HCT116 (cell line): ENCODE data around the gene NUP133. TPM values are rescaled to one million over a fixed set of nuclear protein-coding genes. Genes with fewer than 3 reads are reported as not detected.

Experiments used
- ATAC-seq: fragments of 200-7000 bp; cut with Tn5 transposase; 2 replicates; pipeline ENCODE4 v1.9.1; 2020; ENCODE audit warnings: mild to moderate bottlenecking, moderate library complexity
- BruUV-seq: library from RNA; stranded (reverse); fragments of 400-500 nt; replicated peaks from 2 replicates; lab custom pipeline; 2021; lab: Mats Ljungman, UMichigan
- CTCF ChIA-PET: fragments of 300-600 bp; sonication (Branson Sonifier 250); formaldehyde crosslinking; loops from one replicate; lab custom pipeline; 2021; ENCODE audit warnings: antibody characterized with exemption; lab: Charles Lee
- POLR2A ChIA-PET: fragments of 300-600, 350-600 bp; sonication (Branson Sonifier 250); formaldehyde crosslinking; loops from one replicate; lab custom pipeline; 2021; ENCODE audit warnings: antibody characterized with exemption; lab: Charles Lee
- RAD21 ChIA-PET, 2 experiments: fragments of 300-600 bp; sonication (Branson Sonifier 250); formaldehyde crosslinking; loops; one replicate each; lab custom pipeline; 2023; ENCODE audit warnings: low total read pairs in 2 of 2; ENCODE audit not compliant: uncharacterized antibody in 2 of 2, unreplicated experiment in 2 of 2, low non-redundant PET in 1 of 2; lab: Charles Lee
- DNase-seq: peaks from one replicate; pipeline ENCODE4 v3.0.0-alpha.2; 2010; ENCODE audit warnings: low read depth, low spot score
- H2AFZ ChIP-seq: fragments of 200-600 bp; shearing (Covaris generic), sonication (generic); 2 replicates; pipeline ENCODE4 v1.6.1; 2017; ENCODE audit warnings: low read depth, mixed run types, mixed read lengths, antibody characterized with exemption, low read length; ENCODE audit not compliant: poor library complexity, severe bottlenecking
- H3K27ac ChIP-seq: 2 replicates; pipeline ENCODE4 v1.5.1; 2012; ENCODE audit warnings: low read depth, low read length
- H3K27me3 ChIP-seq: fragments of 200-600 bp; sonication (generic); 2 replicates; pipeline ENCODE4 v1.6.1; 2016; ENCODE audit warnings: mixed run types, low read length, mixed read lengths; ENCODE audit not compliant: insufficient read depth
- H3K36me3 ChIP-seq, 2 experiments: fragments of 200-500 bp in 1 of 2; fragments of 200-600 bp in 1 of 2; sonication (Bioruptor generic) in 1 of 2; sonication (generic) in 1 of 2; 2 replicates each; pipeline versions ENCODE4 v1.5.1 to v1.6.1; 2014 to 2016; ENCODE audit warnings: low read length in 2 of 2, inconsistent platforms in 1 of 2, mixed read lengths in 1 of 2, mixed run types in 1 of 2; ENCODE audit not compliant: insufficient read depth in 2 of 2, control insufficient read depth in 1 of 2
- H3K4me1 ChIP-seq, 2 experiments: fragments of 200-600 bp in 1 of 2; sonication (generic) in 1 of 2; 2 replicates each; pipeline versions ENCODE4 v1.5.1 to v1.6.1; 2012 to 2017; ENCODE audit warnings: low read length in 2 of 2, inconsistent platforms in 1 of 2, mild to moderate bottlenecking in 1 of 2, mixed read lengths in 1 of 2, mixed run types in 1 of 2, moderate library complexity in 1 of 2; ENCODE audit not compliant: insufficient read depth in 2 of 2, control insufficient read depth in 1 of 2
- H3K4me2 ChIP-seq: fragments of 200-600 bp; sonication (generic); 2 replicates; pipeline ENCODE4 v1.6.1; 2017; ENCODE audit warnings: mixed run types, low read length, mixed read lengths
- H3K4me3 ChIP-seq, 2 experiments: fragments of 200-600 bp in 1 of 2; sonication (generic) in 1 of 2; replicated peaks in 1 of 2; 2 replicates each; pipeline ENCODE4 v1.5.1; 2011 to 2016; ENCODE audit warnings: low read length in 2 of 2, control low read depth in 1 of 2, low read depth in 1 of 2, mild to moderate bottlenecking in 1 of 2, mixed read lengths in 1 of 2, mixed run types in 1 of 2
- H3K79me2 ChIP-seq: fragments of 200-600 bp; sonication (generic); 2 replicates; pipeline ENCODE4 v1.6.1; 2017; ENCODE audit warnings: mild to moderate bottlenecking, mixed run types, low read length, moderate library complexity, mixed read lengths; ENCODE audit not compliant: insufficient read depth
- H3K9ac ChIP-seq: fragments of 200-600 bp; sonication (generic); 2 replicates; pipeline ENCODE4 v1.6.1; 2016; ENCODE audit warnings: low read length, mixed read lengths
- H3K9me2 ChIP-seq: fragments of 200-600 bp; sonication (generic), shearing (Covaris generic); 2 replicates; pipeline ENCODE4 v1.6.1; 2017; ENCODE audit warnings: mixed run types, mild to moderate bottlenecking, moderate library complexity; ENCODE audit not compliant: insufficient read depth
- H3K9me3 ChIP-seq, 2 experiments: fragments of 200-500 bp in 1 of 2; fragments of 200-600 bp in 1 of 2; sonication (Bioruptor generic) in 1 of 2; sonication (generic) in 1 of 2; 2 replicates each; pipeline ENCODE4 v1.6.1; 2014 to 2017; ENCODE audit warnings: low read length in 2 of 2, mixed read lengths in 2 of 2, inconsistent platforms in 1 of 2, low read depth in 1 of 2, mild to moderate bottlenecking in 1 of 2, mixed run types in 1 of 2, moderate library complexity in 1 of 2; ENCODE audit not compliant: control insufficient read depth in 1 of 2, insufficient read depth in 1 of 2
- H4K20me1 ChIP-seq: fragments of 200-600 bp; sonication (generic), shearing (Covaris generic); 2 replicates; pipeline ENCODE4 v1.6.1; 2017; ENCODE audit warnings: mixed run types, mild to moderate bottlenecking, moderate library complexity; ENCODE audit not compliant: insufficient read depth
- CBX3 ChIP-seq: IDR thresholded peaks from 2 replicates; pipeline ENCODE4 v1.6.1; 2012; ENCODE audit warnings: low read depth
- EGR1 ChIP-seq: IDR thresholded peaks from 2 replicates; pipeline ENCODE4 v1.6.1; 2012; ENCODE audit warnings: low read depth
- ELF1 ChIP-seq: IDR thresholded peaks from 2 replicates; pipeline ENCODE4 v1.6.1; 2012; ENCODE audit warnings: low read depth, borderline replicate concordance
- EZH2 ChIP-seq: fragments of 200-600 bp; sonication (generic); IDR thresholded peaks from 2 replicates; pipeline ENCODE4 v1.6.1; 2017; ENCODE audit warnings: antibody characterized with exemption, mixed run types
- EZH2phosphoT487 ChIP-seq: fragments of 200-600 bp; IDR thresholded peaks from 2 replicates; pipeline ENCODE4 v1.6.1; 2018; ENCODE audit warnings: antibody characterized with exemption, borderline replicate concordance
- FOSL1 ChIP-seq: IDR thresholded peaks from 2 replicates; pipeline ENCODE4 v1.6.1; 2012; ENCODE audit warnings: low read depth
- JUND ChIP-seq: IDR thresholded peaks from 2 replicates; pipeline ENCODE4 v1.6.1; 2012
- POLR2AphosphoS5 ChIP-seq: IDR thresholded peaks from 2 replicates; pipeline ENCODE4 v1.6.1; 2011; ENCODE audit warnings: mild to moderate bottlenecking, low read depth, low read length, moderate library complexity
- RAD21 ChIP-seq: IDR thresholded peaks from 2 replicates; pipeline ENCODE4 v1.6.1; 2012; ENCODE audit warnings: low read depth, mild to moderate bottlenecking
- SIN3A ChIP-seq: IDR thresholded peaks from 2 replicates; pipeline ENCODE4 v1.6.1; 2012; ENCODE audit warnings: low read depth
- SRF ChIP-seq: IDR thresholded peaks from 2 replicates; pipeline ENCODE4 v1.6.1; 2012; ENCODE audit warnings: low read depth
- TCF7L2 ChIP-seq: IDR thresholded peaks from 2 replicates; pipeline ENCODE4 v1.7.0; 2011; ENCODE audit warnings: borderline replicate concordance, inconsistent platforms; ENCODE audit not compliant: insufficient read depth, insufficient read length; ENCODE audit errors: extremely low read depth
- YY1 ChIP-seq: IDR thresholded peaks from 2 replicates; pipeline ENCODE4 v1.6.1; 2011; ENCODE audit warnings: low read length, low read depth, moderate library complexity, mild to moderate bottlenecking; ENCODE audit not compliant: insufficient replicate concordance; ENCODE audit errors: extremely low read depth
- ZFX ChIP-seq: fragments of 450-650 bp; IDR thresholded peaks from 2 replicates; pipeline ENCODE4 v1.6.1; 2017
- intact Hi-C: fragments of 100-400 bp; cut with micrococcal nuclease; formaldehyde crosslinking; loops from 2 replicates; pipeline ENCODE4 v1.10.0; 2022
- total RNA-seq: library from RNA; stranded (reverse); gene quantifications from one replicate; pipeline ENCODE4 v1.2.1, GENCODE V29; 2021; ENCODE audit not compliant: unreplicated experiment
- TF ChIP-seq, protein P1 (sequence below): IDR thresholded peaks from 2 replicates; pipeline ENCODE4 v1.6.1; 2011; ENCODE audit warnings: mild to moderate bottlenecking, low read length, moderate library complexity; ENCODE audit not compliant: insufficient replicate concordance; ENCODE audit errors: extremely low read depth
- TF ChIP-seq, protein P2 (sequence below), 3 experiments: fragments of 200-600 bp in 1 of 3; sonication (generic) in 1 of 3; IDR thresholded peaks in 2 of 3; conservative IDR thresholded peaks in 1 of 3; 2 replicates each; pipeline ENCODE4 v1.5.1; 2012 to 2017; ENCODE audit warnings: low read depth in 2 of 3, low read length in 2 of 3, antibody characterized with exemption in 1 of 3, borderline replicate concordance in 1 of 3, control low read depth in 1 of 3, mild to moderate bottlenecking in 1 of 3, mixed read lengths in 1 of 3, mixed run types in 1 of 3, moderate library complexity in 1 of 3; ENCODE audit not compliant: insufficient read depth in 1 of 3

The NUP133 gene
- total RNA-seq, 1 experiment from 2014 or later, result 52.5 TPM

DNA sequence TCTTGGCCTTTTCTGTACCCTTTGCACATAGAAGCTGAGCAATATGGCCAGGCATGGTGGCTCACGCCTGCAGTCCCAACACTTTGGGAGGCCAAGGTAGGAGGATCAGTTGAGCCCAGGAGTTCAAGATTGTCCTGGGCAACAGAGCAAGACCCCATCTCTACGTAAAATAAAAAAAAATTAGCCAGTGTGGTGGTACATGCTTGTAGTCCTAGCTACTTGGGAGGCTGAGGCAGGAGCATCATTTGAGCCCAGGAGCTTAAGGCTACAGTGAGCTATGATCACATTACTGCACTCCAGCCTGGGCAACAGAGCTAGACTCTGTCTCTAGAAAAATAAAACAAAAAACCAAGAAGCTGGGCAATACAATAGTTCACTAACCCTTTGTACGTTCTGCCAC is 80.6 kb downstream of the NUP133 start:
- POLR2A ChIA-PET, result no interaction called here

More for the DNA sequence above, 80.6 kb downstream of the NUP133 start:
- Histone ChIP-seq H3K9me2 (no peaks in the 10 kb centered on the region), H3K79me2 (no peaks in the 10 kb centered on the region), H3K4me1 (no peaks in the 10 kb centered on the region), H3K9ac (no peak overlapping the region), H3K4me2 (no peak overlapping the region), H2AFZ (no peak overlapping the region), H3K27me3 (0 out of 2 replicates have a peak, but pooled peaks cover 6% of the 10 kb centered on the region), H4K20me1 (no peaks in the 10 kb centered on the region), H3K9me3 (no peaks in the 10 kb centered on the region), H3K27ac (no peak overlapping the region), H3K4me3 (no peak overlapping the region), H3K36me3 (no peaks in the 10 kb centered on the region)
- TF ChIP-seq CBX3 (no peak), EGR1 (no peak), YY1 (no peak), EZH2 (no peak), POLR2AphosphoS5 (no peak), ZFX (no peak), SIN3A (no peak), SRF (no peak), JUND (no peak), FOSL1 (no peak), RAD21 (no peak), TCF7L2 (no peak), EZH2phosphoT487 (no peak), ELF1 (no peak)
- TF ChIP-seq, protein P1, sequence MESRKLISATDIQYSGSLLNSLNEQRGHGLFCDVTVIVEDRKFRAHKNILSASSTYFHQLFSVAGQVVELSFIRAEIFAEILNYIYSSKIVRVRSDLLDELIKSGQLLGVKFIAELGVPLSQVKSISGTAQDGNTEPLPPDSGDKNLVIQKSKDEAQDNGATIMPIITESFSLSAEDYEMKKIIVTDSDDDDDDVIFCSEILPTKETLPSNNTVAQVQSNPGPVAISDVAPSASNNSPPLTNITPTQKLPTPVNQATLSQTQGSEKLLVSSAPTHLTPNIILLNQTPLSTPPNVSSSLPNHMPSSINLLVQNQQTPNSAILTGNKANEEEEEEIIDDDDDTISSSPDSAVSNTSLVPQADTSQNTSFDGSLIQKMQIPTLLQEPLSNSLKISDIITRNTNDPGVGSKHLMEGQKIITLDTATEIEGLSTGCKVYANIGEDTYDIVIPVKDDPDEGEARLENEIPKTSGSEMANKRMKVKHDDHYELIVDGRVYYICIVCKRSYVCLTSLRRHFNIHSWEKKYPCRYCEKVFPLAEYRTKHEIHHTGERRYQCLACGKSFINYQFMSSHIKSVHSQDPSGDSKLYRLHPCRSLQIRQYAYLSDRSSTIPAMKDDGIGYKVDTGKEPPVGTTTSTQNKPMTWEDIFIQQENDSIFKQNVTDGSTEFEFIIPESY, result no peak
- TF ChIP-seq, protein P2, sequence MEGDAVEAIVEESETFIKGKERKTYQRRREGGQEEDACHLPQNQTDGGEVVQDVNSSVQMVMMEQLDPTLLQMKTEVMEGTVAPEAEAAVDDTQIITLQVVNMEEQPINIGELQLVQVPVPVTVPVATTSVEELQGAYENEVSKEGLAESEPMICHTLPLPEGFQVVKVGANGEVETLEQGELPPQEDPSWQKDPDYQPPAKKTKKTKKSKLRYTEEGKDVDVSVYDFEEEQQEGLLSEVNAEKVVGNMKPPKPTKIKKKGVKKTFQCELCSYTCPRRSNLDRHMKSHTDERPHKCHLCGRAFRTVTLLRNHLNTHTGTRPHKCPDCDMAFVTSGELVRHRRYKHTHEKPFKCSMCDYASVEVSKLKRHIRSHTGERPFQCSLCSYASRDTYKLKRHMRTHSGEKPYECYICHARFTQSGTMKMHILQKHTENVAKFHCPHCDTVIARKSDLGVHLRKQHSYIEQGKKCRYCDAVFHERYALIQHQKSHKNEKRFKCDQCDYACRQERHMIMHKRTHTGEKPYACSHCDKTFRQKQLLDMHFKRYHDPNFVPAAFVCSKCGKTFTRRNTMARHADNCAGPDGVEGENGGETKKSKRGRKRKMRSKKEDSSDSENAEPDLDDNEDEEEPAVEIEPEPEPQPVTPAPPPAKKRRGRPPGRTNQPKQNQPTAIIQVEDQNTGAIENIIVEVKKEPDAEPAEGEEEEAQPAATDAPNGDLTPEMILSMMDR (IDR thresholded peaks at IDR 0.05 in 2 of 3, conservative IDR thresholded peaks at IDR 0.05 in 1 of 3; ENCODE audit: borderline replicate concordance in 1 of 3, insufficient read depth in 1 of 3, low read depth in 2 of 3, low read length in 2 of 3), result no peak
- no TSS peak for BruUV-seq
- intact Hi-C loops, result no loop called here
- DNase-seq (no peak), ATAC-seq (no peak)
- ChIA-PET RAD21 (no interaction called here), CTCF (no interaction called here)
